ENCODE measurements around the gene NYAP2.

NYAP2 gene

GRCh38 chr2:225414902-225415301 is 15.4 kb downstream of the NYAP2 start:
- no peaks in the 10 kb centered on the region for H3K9me3 ChIP-seq (ENCODE audit: insufficient read depth, low read depth, low read length)

GRCh38 chr2:225415341-225415740 is 15.8 kb downstream of the NYAP2 start:
- TF ChIP-seq EZH2phosphoT487 (IDR thresholded peaks at IDR 0.05; ENCODE audit: borderline replicate concordance): no peak
- no peak for TF ChIP-seq CTCF (conservative IDR thresholded peaks at IDR 0.05; ENCODE audit: low read length)

More at GRCh38 chr2:225414902-225415301, 15.4 kb downstream of the NYAP2 start:
- no peaks in the 10 kb centered on the region for H3K27me3 ChIP-seq (ENCODE audit: insufficient read depth, low read length, poor library complexity, severe bottlenecking)
- H3F3A ChIP-seq (ENCODE audit: low read depth): no peaks in the 10 kb centered on the region
- H2AFZ ChIP-seq (ENCODE audit: low read length): no peak overlapping the region
- H3K4me1 ChIP-seq (ENCODE audit: insufficient read depth, low read length, poor library complexity, severe bottlenecking): no peaks in the 10 kb centered on the region
- no peaks in the 10 kb centered on the region for H3K79me2 ChIP-seq (ENCODE audit: insufficient read depth, low read length)
- no peak overlapping the region for H3K4me3 ChIP-seq (ENCODE audit: low read length, poor library complexity, severe bottlenecking)
- no peak overlapping the region for H3K4me2 ChIP-seq (ENCODE audit: low read depth, low read length, poor library complexity, severe bottlenecking)
- no peak overlapping the region for H3K9ac ChIP-seq (ENCODE audit: low read depth, low read length, poor library complexity, severe bottlenecking)
- no peaks in the 10 kb centered on the region for H3K36me3 ChIP-seq (ENCODE audit: insufficient read depth, low read length)
- no peaks in the 10 kb centered on the region for H4K20me1 ChIP-seq (ENCODE audit: insufficient read depth, low read length, poor library complexity, severe bottlenecking)
- TF ChIP-seq EZH2phosphoT487 (IDR thresholded peaks at IDR 0.05; ENCODE audit: borderline replicate concordance) (no peak), CTCF (conservative IDR thresholded peaks at IDR 0.05; ENCODE audit: low read length) (no peak)
- no peaks in the 10 kb centered on the region for H3K9me2 ChIP-seq (replicated peaks; ENCODE audit: low read depth, low read length)

GRCh38 chr2:225415792-225416191 is 16.3 kb downstream of the NYAP2 start:
- Histone ChIP-seq H3K27me3 (ENCODE audit: insufficient read depth, low read length, poor library complexity, severe bottlenecking) (no peaks in the 10 kb centered on the region), H2AFZ (ENCODE audit: low read length) (no peak overlapping the region), H4K20me1 (ENCODE audit: insufficient read depth, low read length, poor library complexity, severe bottlenecking) (no peaks in the 10 kb centered on the region), H3K36me3 (ENCODE audit: insufficient read depth, low read length) (no peaks in the 10 kb centered on the region), H3K4me3 (ENCODE audit: low read length, poor library complexity, severe bottlenecking) (no peak overlapping the region), H3F3A (ENCODE audit: low read depth) (no peaks in the 10 kb centered on the region), H3K9me3 (ENCODE audit: insufficient read depth, low read depth, low read length) (no peaks in the 10 kb centered on the region), H3K9ac (ENCODE audit: low read depth, low read length, poor library complexity, severe bottlenecking) (no peak overlapping the region), H3K4me2 (ENCODE audit: low read depth, low read length, poor library complexity, severe bottlenecking) (no peak overlapping the region), H3K4me1 (ENCODE audit: insufficient read depth, low read length, poor library complexity, severe bottlenecking) (no peaks in the 10 kb centered on the region), H3K79me2 (ENCODE audit: insufficient read depth, low read length) (no peaks in the 10 kb centered on the region), H3K9me2 (replicated peaks; ENCODE audit: low read depth, low read length) (no peaks in the 10 kb centered on the region)
- TF ChIP-seq CTCF (conservative IDR thresholded peaks at IDR 0.05; ENCODE audit: low read length) (no peak), EZH2phosphoT487 (IDR thresholded peaks at IDR 0.05; ENCODE audit: borderline replicate concordance) (no peak)

More at GRCh38 chr2:225415341-225415740, 15.8 kb downstream of the NYAP2 start:
- Histone ChIP-seq H3K9me2 (replicated peaks; ENCODE audit: low read depth, low read length) (no peaks in the 10 kb centered on the region), H3K9ac (ENCODE audit: low read depth, low read length, poor library complexity, severe bottlenecking) (no peak overlapping the region), H3K4me2 (ENCODE audit: low read depth, low read length, poor library complexity, severe bottlenecking) (no peak overlapping the region), H3F3A (ENCODE audit: low read depth) (no peaks in the 10 kb centered on the region), H3K4me1 (ENCODE audit: insufficient read depth, low read length, poor library complexity, severe bottlenecking) (no peaks in the 10 kb centered on the region), H3K79me2 (ENCODE audit: insufficient read depth, low read length) (no peaks in the 10 kb centered on the region), H4K20me1 (ENCODE audit: insufficient read depth, low read length, poor library complexity, severe bottlenecking) (no peaks in the 10 kb centered on the region), H2AFZ (ENCODE audit: low read length) (no peak overlapping the region), H3K9me3 (ENCODE audit: insufficient read depth, low read depth, low read length) (no peaks in the 10 kb centered on the region), H3K27me3 (ENCODE audit: insufficient read depth, low read length, poor library complexity, severe bottlenecking) (no peaks in the 10 kb centered on the region), H3K4me3 (ENCODE audit: low read length, poor library complexity, severe bottlenecking) (no peak overlapping the region), H3K36me3 (ENCODE audit: insufficient read depth, low read length) (no peaks in the 10 kb centered on the region)
